GM19467 (cell line): Measurements from ENCODE around the gene DTNBP1.

Source experiments
- ATAC-seq: cut with Tn5 transposase; IDR thresholded peaks from one replicate; pipeline ENCODE4 v1.9.1; 2021; ENCODE audit warnings: mild to moderate bottlenecking, moderate library complexity; ENCODE audit not compliant: unreplicated experiment

Gene DTNBP1

DNA sequence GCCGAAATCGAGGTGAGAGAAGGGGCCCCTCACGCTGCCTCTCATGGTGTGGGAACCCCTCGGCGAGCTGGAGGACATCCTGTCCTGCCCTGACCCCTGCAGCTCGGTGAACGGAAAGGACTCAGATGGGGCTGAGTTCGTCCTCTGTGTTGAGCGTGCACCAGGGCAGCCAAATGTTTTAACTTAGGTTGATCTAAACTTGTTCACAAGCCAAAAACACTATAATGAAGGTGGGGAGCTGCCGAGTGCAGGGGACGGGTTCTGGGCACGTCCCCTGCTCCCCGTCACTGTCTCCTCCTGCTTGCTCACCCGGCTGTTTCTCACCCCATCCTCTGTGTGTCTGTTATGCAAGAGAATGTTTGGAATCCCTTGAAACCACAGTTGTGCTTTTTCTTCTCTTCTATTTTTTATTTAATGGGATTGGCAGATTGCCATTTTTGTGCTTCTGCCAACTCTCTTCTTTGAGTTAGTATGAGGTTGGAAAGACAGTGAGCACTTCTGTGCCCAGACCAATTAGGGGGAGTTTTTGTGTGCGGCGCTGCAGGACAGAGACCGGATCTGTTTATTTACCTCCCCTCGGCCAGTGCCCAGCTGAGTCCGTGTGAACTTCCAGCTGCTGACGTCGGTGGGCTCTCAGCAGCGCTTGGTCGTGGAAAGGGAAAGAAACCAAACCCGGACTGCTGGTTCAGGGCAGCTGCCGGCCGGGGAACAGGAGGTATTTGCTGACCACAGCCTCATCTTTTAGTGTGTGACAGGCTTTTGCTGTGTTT is 158.1 kb downstream of the DTNBP1 start:
- no peak for ATAC-seq

- ATAC-seq, result no peak
These were observed 158.8 kb downstream of the DTNBP1 start for GRCh38 chr6:15504040-15504495.

- no peak for ATAC-seq
These were observed 159.5 kb downstream of the DTNBP1 start for GRCh38 chr6:15503346-15503680.

GRCh38 chr6:15502446-15503345 is 160.1 kb downstream of the DTNBP1 start:
- no peak for ATAC-seq

DNA sequence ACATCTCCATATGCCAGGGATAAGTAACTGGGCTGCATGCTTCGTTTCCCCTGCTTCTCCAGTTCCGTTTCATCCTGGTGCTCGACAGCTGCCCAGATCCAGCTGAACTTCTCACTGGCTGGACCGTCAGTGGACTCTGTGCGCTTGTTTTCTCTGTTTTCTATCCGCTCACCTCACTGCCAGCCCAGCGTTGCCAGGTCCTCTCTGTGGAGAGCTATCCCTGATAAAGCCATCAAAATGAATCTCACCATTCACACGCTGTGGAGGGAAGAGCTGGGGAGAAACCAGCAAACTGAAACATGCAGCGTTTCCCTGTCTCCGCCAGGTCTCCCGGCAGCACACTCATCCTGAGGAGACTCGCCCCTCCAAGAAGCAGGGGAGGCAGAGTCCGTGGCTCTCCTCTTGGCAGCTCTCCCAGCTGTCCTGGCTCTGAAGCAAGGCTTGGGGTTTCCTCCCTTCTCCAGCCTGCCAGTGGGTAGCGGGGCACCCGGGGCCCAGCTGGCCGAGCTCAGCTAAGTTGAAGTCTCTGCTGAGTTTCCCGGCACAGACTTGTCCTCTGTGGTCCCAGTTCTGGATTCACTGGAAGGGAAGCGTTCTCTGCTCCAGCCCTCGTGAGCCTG is 160.9 kb downstream of the DTNBP1 start:
- ATAC-seq, result no peak

DNA sequence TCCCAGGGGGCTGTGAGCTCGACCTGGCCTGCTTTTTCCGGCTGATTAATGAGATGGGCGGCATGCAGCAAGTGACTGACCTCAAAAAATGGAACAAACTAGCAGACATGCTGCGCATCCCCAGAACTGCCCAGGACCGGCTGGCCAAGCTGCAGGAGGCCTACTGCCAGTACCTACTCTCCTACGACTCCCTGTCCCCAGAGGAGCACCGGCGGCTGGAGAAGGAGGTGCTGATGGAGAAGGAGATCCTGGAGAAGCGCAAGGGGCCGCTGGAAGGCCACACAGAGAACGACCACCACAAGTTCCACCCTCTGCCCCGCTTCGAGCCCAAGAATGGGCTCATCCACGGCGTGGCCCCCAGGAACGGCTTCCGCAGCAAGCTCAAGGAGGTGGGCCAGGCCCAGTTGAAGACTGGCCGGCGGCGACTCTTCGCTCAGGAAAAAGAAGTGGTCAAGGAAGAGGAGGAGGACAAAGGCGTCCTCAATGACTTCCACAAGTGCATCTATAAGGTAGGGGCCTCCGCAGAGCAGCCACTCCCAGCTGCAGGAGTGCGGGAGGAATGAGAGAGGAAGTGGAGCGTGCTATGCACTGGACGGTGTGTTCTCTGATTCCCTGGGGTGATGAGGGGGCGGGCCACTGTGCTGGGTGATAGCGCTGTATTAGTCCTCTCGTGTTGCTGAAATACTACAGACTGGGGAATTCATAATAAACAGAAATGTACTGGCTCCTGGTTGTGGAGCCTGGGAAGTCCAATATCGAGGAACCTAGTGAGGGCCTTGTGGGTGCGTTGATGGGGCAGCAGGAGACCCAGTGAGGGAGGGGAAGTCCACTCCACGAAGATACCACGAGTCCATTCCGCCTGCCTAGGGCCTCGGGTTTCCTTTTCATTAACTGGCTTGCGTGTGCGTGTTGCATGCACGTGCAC is 161.7 kb downstream of the DTNBP1 start:
- no peak for ATAC-seq

DNA sequence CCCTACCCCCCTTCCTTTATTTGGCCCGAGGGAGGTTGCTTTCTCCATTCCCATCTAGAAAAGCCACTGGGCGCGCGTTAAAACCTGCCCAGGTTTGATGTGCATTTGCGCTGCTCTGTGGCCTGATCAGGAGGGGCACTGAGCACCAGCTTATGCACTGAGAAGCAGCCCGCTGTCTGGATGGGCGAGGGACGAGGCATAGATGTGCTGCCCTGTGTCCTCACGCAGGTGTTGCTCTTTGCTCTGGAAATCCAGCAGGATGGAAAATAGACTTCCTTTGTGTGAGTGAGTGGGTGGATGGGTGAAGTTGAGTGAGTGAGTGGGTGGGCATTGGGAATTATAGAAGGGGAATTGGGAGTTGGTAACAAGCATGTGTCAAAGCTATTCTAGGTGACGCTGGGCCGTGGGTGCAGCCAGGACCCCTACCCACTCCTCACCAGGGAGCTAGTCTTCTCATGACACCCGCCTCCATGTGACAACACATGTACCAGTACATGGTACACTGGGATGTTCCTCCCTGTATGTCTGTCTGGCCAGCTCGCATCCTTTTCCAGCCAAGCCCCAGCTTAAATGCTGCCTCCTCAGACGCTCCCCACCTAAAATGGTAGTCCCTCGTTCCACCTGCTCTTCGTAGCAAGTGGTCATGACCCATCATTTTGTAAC is 162.6 kb downstream of the DTNBP1 start:
- no peak for ATAC-seq

DNA sequence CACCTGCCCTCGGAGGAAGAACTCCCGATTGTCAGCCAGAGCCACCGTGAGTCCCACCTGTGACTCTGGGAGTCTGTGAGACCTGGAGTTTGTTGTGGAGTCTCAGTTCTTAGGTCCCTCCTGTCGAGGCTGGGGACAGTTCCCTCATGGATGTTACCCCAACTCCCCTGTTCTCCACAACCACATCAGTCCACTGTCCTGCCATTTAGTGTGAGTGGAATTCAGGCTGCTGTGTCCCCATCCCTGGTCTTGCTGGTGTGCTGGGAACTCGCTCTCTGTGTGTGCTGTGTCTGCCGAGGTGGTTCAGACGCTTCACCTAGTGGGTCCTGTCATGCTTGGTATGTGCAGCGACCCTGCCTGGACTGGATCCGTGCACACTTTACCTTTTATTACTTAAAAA is 163.2 kb downstream of the DTNBP1 start:
- ATAC-seq, result no peak

DNA sequence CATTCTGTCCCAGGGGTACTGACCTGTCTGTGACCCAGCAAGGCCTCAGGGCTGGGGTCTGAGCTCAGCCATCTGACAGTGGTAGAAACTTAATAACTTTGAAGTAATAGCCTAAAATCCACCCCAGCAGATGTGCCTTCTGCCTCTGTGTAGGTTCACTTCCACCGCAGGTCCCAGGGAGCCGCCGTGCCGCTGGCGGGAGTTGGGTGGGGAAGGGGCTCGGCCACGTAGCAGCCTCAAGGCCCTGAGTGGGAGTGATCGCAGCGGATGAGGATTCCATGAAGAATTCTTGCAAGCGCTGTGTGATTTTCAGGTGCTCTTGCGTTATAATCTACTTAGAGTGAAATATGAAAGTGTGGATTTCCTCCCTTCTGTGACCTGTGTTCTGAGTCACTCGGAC is 163.7 kb downstream of the DTNBP1 start:
- ATAC-seq, result no peak

- ATAC-seq, result no peak
These were observed 164.2 kb downstream of the DTNBP1 start for GRCh38 chr6:15498640-15499039.

- no peak for ATAC-seq
These were observed 166.3 kb downstream of the DTNBP1 start for GRCh38 chr6:15496345-15497131.

- ATAC-seq, result no peak
These were observed 167.4 kb downstream of the DTNBP1 start for GRCh38 chr6:15495375-15495901.

DNA sequence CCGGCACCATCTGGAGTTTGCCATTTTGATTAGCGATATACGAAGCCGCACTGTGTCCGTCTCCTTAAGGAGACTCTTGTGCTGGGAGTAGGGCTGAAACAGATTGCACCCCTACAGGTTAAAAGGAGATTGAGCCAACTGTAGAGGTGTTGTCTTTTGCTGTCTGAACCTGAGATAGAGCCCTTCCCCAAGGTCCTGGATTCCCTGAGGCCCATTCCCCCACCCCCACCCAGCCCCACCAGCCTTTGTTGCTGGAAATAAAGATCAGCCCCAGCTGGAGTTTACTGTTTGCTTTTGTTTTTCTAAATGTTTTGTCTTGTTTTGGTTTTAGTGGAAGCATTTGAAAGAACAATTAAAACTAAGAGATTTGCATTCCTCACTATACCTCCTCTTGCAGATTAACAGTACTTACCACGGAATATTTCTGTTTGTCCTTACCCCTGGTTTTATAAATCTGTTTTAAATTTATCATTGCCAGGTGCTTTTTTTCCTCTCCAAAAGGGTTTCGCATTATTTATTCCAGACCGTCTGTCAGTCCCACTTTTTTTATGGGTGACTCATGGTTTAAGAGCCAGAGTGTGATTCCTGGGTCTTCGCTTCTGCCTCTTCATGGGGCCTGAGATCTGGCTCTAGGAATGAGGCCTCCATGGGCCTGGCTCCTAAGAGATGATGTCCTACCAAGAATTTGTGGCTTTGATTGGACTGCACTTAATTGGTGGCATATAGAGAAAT is 169.2 kb downstream of the DTNBP1 start:
- ATAC-seq, result no peak

DNA sequence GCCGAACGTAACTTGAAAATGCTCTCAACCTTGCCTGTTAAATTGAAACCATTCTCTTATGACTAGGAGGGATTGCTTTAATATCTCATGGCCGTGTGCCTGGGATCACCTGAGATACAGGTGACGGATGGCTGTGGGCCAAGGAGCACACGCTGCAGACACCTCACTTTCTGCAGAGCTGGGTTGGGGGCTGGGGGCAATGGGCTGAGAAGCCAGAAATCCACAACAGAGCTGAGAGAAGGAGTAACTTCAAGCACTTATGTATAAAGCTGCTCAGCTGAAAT is 170.9 kb downstream of the DTNBP1 start:
- no peak for ATAC-seq

DNA sequence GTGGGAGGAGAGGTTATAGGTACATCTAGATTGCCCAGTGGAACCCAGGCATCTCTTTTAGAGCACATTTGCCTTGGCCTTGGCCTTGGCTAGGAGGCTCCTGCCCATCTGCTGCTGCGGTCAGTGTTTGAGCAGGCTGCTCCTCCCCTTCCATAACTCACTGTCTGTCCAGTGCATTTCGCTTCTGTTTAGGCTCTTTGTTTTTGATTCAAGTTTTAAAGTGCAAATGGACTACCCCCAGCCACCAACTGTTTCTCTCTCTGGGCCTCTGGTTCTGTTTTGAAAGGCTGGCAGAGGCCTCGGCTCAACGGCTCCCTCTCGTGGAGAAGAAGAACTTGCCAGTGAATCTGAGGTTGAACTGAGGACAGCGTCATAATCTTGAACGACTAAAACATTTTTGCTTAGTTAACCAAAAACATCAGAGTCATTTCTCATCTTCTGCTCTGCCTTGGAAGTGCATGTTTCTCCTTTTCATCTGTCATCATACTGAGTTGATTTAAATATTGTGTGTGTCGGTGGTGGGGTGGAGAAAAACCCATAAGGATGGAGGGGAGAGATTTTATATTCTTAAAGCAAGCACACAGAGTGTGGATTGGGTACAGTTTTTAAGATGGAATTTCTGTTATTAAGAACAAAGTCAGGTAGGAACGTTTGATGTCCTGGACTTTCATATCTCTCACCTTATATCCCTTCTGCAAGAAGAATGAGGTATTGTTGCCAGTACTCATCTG is 171.4 kb downstream of the DTNBP1 start:
- no peak for ATAC-seq

- no peak for ATAC-seq
These were observed 172.4 kb downstream of the DTNBP1 start for GRCh38 chr6:15490242-15491100.
